Medulla oblongata (tissue), 1 donor: Measurements from ENCODE around the gene TSHZ2.

Experiments used
- DNase-seq: peaks from one replicate; pipeline ENCODE4 v3.0.0-alpha.2; 2015; ENCODE audit errors: extremely low spot score

Gene TSHZ2

GRCh38 chr20:53381568-53382262 lies 409.6 kb downstream of the TSHZ2 start:
- no peak for DNase-seq

DNA sequence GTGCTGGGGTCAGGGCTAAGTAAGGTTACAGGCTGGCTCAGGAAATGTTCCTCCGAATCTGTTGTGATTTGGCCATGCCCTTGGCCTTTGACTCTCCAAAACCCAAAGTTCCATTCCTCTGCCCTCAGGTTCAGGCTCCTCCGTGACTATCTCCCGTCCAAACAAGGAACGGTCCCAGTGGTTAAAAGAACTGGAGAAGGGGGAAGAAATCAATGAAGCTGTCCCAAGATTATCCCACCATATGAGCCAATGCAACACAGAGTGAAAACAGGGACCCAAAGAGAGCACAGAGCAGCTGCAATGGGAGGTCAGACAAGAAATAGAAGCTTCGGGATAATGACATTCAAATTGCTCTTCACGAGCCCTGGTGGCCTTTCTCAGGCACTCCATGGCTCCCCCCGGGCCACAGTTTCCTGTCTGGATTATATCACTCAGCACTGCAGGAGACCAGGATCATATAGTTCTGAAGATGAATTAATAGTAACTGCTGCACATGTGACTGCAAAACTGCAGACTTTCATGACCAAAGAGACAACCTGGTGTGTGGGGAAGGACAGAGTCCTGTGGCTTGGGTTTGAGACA lies 410.2 kb downstream of the TSHZ2 start:
- no peak for DNase-seq

DNA sequence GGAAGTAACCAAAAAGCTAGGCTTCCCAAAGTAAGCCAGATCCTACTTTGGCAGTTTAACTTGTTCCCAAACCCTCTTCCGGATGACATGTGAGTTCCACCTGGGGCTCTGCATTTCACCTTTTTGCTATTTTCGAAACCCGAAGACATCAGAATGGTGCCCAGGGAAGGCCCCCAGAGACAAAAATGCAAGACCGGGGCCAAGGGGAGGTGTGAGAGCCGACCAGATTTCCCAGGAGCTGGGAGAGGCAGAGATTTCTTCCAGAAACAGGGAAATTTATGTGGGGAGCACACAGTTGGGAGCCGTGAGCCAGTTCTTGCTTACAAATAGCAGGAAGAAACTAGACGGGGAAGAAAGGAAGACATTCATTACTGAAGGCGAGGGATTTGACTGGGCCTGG lies 411.8 kb downstream of the TSHZ2 start:
- no peak for DNase-seq

GRCh38 chr20:53384392-53384791 lies 412.2 kb downstream of the TSHZ2 start:
- DNase-seq = no peak

- no peak for DNase-seq
Observed at GRCh38 chr20:53385941-53386767, 414.0 kb downstream of the TSHZ2 start.

GRCh38 chr20:53387983-53388675 lies 416.0 kb downstream of the TSHZ2 start:
- no peak for DNase-seq

DNA sequence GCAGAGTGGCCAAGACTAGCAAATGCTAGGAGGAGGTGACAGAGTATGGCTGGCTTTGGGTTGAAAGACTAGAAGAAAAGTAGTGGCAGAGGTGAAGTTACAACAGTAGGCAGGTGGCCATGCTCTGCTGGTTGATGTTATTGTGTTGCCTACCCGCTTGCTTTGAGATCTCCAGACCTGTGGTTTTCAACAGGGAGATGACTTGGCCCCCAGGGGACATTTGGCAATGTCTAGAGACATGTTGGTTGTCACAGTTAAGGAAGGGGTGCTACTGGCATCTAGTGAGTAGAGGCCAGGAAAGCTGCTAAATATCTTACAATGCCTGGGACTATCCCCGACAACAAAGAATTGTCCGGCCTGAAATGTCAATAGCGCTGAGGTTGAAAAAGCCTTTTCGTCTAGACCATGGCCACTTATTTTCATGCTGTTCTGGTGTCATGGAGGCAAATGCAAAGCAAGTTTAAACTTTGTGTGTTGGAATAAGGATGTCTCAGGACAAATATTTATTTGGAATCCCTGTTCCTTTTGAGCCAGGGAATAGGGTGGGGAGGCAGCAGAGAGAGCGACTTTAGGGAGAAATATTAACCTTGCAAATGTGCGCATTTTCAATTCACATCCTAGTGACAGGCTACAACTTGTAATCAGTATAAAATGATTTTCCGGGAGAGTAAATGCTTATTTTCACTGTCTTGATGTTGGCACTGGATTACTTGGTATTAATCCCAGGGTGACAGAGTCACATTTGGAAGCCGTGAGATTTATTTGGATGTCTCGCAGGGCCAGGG lies 417.6 kb downstream of the TSHZ2 start:
- no peak for DNase-seq

DNA sequence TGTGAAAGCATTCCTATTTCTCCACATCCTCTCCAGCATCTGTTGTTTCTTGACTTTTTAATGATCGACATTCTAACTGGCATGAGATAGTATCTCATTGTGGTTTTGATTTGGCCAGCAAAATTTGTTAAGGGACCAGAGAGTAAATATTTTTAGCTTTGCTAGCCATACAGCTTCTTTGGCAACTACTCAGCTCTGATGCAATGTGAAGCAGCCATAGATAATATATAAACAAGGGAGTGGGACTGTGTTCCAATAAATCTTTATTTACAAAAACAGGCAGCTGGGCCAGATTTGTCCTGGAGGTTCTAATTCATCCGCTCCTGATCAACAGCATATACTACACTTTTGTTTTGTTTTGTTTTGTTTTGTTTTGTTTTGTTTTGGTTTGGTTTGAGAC lies 418.6 kb downstream of the TSHZ2 start:
- DNase-seq = no peak

GRCh38 chr20:53394433-53394832 lies 422.3 kb downstream of the TSHZ2 start:
- DNase-seq = no peak

DNA sequence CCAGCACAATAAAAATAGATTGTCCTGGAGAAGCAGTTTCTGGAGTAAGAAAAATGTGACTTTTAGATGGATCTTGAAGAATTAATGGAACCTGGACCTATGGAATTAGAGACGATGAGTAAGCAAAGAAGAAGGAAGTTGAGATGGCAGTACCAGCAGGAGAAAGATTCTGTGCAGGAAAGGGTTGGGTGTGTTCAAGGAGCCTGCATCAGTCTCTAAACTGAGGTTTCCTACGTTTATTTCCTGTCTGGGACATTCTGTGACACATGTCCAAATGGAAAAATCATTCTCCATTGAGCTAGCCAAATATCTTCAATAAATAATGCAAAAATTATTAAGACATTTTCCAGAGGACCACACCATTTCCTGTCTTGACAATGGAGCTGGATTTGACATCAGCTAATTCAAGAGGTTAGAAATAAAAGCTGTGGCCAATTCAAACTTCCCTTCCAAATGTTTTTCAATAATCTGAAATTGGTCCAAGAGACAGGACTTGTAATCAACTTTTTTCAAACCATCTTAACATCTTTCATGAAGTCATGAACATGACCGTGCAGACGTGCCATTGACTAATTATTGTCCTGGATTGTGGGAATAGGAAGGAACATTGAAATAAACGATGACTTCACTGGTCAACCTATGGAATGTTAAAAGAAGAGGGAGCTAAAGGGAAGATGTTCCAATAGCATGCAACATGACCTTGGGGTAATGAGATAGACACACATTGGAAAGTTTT lies 423.2 kb downstream of the TSHZ2 start:
- DNase-seq = no peak

DNA sequence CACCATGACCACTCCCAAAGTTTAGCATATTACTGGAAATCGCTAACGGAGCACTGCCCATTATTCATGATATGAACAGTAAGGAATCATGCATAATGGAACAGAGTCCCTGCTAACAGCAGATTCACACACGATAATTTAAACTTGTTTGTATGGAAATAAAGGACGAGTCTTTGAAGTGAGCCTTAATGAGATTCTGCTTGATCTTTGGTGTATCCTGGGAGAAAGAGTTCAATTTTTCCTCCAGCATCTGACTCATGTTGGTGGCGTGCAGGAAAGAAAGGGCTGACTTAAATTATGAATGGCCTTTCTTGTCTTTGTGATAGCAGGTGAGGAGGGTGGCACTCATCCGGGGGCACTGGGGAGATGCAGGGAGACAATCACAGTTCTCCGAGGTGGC lies 426.9 kb downstream of the TSHZ2 start:
- no peak for DNase-seq

GRCh38 chr20:53399592-53400335 lies 427.6 kb downstream of the TSHZ2 start:
- DNase-seq = no peak

- DNase-seq = no peak
Observed at GRCh38 chr20:53402233-53403005, 430.3 kb downstream of the TSHZ2 start.

- DNase-seq = no peak
Observed at GRCh38 chr20:53403029-53403428, 430.9 kb downstream of the TSHZ2 start.

GRCh38 chr20:53405139-53405538 lies 433.0 kb downstream of the TSHZ2 start:
- no peak for DNase-seq

GRCh38 chr20:53406580-53406979 lies 434.4 kb downstream of the TSHZ2 start:
- no peak for DNase-seq

DNA sequence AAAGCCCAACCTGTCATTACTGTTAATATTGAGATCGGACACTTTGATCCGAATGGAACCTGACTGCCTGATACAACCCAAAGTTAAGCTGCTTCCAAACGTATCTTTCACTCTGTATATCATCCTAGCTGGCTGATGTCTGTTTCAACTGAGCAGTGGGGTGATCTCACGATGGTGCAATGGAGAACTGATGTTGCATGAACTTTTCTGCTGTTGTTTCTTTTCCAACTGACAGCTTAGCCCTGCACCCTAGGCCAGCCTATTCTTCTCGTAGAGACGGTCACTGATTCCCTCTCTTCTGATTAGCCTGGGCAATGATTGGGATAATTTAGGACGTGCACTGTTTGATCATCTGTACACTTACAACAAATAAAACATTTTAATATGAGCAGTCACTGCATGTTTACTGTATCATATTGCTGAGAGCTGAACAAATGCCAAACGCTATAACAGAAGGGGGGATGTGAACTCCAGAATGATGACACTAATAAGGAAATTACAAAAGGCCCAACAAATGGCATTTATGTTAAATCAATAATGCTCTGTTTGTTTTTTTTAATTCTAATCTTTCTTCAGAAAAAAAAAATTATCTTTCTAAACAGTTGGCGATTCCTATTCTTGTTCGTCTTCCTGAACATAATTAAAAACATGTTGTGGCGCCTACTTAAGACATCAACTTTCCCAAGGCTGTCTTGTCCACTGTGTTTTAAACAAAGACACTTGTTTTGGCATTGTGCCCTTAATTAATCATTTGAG lies 436.7 kb downstream of the TSHZ2 start:
- no peak for DNase-seq

- peak; percentile 14 for DNase-seq
Observed at GRCh38 chr20:53409447-53409717, 437.2 kb downstream of the TSHZ2 start.

DNA sequence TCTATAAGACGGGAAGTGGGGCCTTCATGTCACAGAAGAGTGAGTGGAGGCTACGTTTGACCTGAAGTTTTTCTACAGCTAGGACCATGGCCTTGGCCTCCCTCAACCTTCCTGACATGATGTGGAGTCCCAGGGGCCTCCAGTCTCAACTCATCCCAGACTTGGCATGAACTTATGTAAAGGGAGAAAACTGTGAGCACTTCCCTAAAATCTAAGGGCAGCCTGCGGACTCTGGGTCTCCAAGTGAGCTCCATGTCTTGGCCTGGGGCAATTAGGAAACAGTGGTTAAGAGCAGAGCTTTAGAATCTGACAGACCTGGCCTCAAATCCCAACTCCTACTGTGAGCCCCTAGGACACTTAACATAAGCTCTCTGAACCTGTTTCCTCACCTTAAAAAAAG lies 439.0 kb downstream of the TSHZ2 start:
- no peak for DNase-seq
